ENCODE results near the gene SRSF10. TPM values are rescaled to one million over a fixed set of nuclear protein-coding genes. Genes with fewer than 3 reads are reported as not detected.
A peak's percentile ranks its signal among the peaks of the same experiment; 100 is the strongest.

Gene SRSF10
- total and polyA plus RNA-seq, 9 of the 15 experiments (the other 6 are each of a cell fraction or from before 2014, with no cell fraction given), result 154 to 264 (median 205) TPM

GRCh38 chr1:23916209-23917131 lies 63.7 kb downstream of the SRSF10 start (continued):
- TF ChIP-seq VEZF1 (CRISPR knock-in tag; IDR thresholded peaks at IDR 0.05) (no peak), HINFP (tag; conservative IDR thresholded peaks at IDR 0.05; ENCODE audit: low read depth) (no peak), TAL1 (IDR thresholded peaks at IDR 0.05) (0 out of 2 replicates have a peak, but pooled peaks have one; percentile 3), ATF3 (IDR thresholded peaks at IDR 0.05) (peak; percentile 32; the same call in 1 of the 2 replicates), ATF3 (CRISPR knock-in tag; conservative IDR thresholded peaks at IDR 0.05) (no peak), TCF3 (CRISPR knock-in tag; IDR thresholded peaks at IDR 0.05) (peak; percentile 47), LEF1 (IDR thresholded peaks at IDR 0.05) (peak; percentile 13; the same call in 1 of the 2 replicates), ADNP (tag; IDR thresholded peaks at IDR 0.05) (peak; percentile 81), ELK3 (CRISPR knock-in tag; IDR thresholded peaks at IDR 0.05) (no peak), TFAP4 (CRISPR knock-in tag; IDR thresholded peaks at IDR 0.05; ENCODE audit: borderline replicate concordance) (peak; percentile 48; the same call in 1 of the 2 replicates), PATZ1 (CRISPR knock-in tag; IDR thresholded peaks at IDR 0.05; ENCODE audit: borderline replicate concordance) (no peak), ZNF384 (IDR thresholded peaks at IDR 0.05; ENCODE audit: low read depth, low read length) (0 out of 2 replicates have a peak, but pooled peaks have one; percentile 22), CHD4 (IDR thresholded peaks at IDR 0.05; ENCODE audit: insufficient read depth, insufficient replicate concordance, low read depth, low read length, poor library complexity, severe bottlenecking) (no peak), ARID2 (IDR thresholded peaks at IDR 0.05) (peak; percentile 58; the same call in 1 of the 2 replicates), FOS (IDR thresholded peaks at IDR 0.05; ENCODE audit: extremely low read depth, insufficient read length) (peak; percentile 52), CBFB (CRISPR knock-in tag; IDR thresholded peaks at IDR 0.05) (no peak), KLF13 (tag; IDR thresholded peaks at IDR 0.05; ENCODE audit: borderline replicate concordance, low read depth) (0 out of 2 replicates have a peak, but pooled peaks have one; percentile 41)

Data from K562 (cell line).